Hepatocyte (in vitro differentiated cells): Measurements from ENCODE around the gene RDH5. TPM values are rescaled to one million over a fixed set of nuclear protein-coding genes. Genes with fewer than 3 reads are reported as not detected.

Experiments used
- DNase-seq: peaks from one replicate; pipeline ENCODE4 v3.0.0-alpha.2; 2016; ENCODE audit warnings: low spot score
- H2AFZ ChIP-seq: fragments of 200-600 bp; sonication (generic); 2 replicates; pipeline ENCODE4 v1.6.0; 2016; ENCODE audit warnings: antibody characterized with exemption, mild to moderate bottlenecking
- H3K27ac ChIP-seq: fragments of 200-600 bp; sonication (generic); 2 replicates; pipeline ENCODE4 v1.5.1; 2016; ENCODE audit warnings: mild to moderate bottlenecking
- H3K27me3 ChIP-seq: fragments of 200-600 bp; sonication (generic); 2 replicates; pipeline ENCODE4 v1.6.1; 2016
- H3K36me3 ChIP-seq: fragments of 200-600 bp; sonication (generic); replicated peaks from 2 replicates; pipeline ENCODE4 v1.5.1; 2016; ENCODE audit warnings: low read depth; ENCODE audit not compliant: insufficient read depth
- H3K4me1 ChIP-seq: fragments of 200-600 bp; sonication (generic); 2 replicates; pipeline ENCODE4 v1.5.1; 2016; ENCODE audit warnings: mild to moderate bottlenecking, moderate library complexity; ENCODE audit not compliant: insufficient read depth
- H3K4me2 ChIP-seq: fragments of 200-600 bp; sonication (generic); 2 replicates; pipeline ENCODE4 v1.6.0; 2016
- H3K4me3 ChIP-seq: fragments of 200-600 bp; sonication (generic); 2 replicates; pipeline ENCODE4 v1.5.1; 2016; ENCODE audit warnings: mild to moderate bottlenecking
- H3K79me2 ChIP-seq: fragments of 200-600 bp; sonication (generic); 2 replicates; pipeline ENCODE4 v1.6.0; 2017; ENCODE audit warnings: mild to moderate bottlenecking
- H3K9me2 ChIP-seq: fragments of 200-600 bp; sonication (generic); replicated peaks from 2 replicates; pipeline ENCODE4 v1.6.0; 2017; ENCODE audit warnings: mild to moderate bottlenecking; ENCODE audit not compliant: insufficient read depth
- H3K9me3 ChIP-seq: fragments of 200-600 bp; sonication (generic); 2 replicates; pipeline ENCODE4 v1.5.1; 2016; ENCODE audit warnings: low read depth, mild to moderate bottlenecking
- H4K20me1 ChIP-seq: fragments of 200-600 bp; sonication (generic); 2 replicates; pipeline ENCODE4 v1.6.0; 2016; ENCODE audit warnings: mild to moderate bottlenecking; ENCODE audit not compliant: insufficient read depth, poor library complexity, severe bottlenecking
- EZH2 ChIP-seq: fragments of 200-600 bp; sonication (generic); IDR thresholded peaks from 2 replicates; pipeline ENCODE4 v1.6.1; 2016; ENCODE audit warnings: antibody characterized with exemption, mild to moderate bottlenecking, borderline replicate concordance
- EZH2phosphoT487 ChIP-seq: fragments of 200-600 bp; sonication (generic); IDR thresholded peaks from one replicate; pipeline ENCODE4 v1.6.1; 2018; ENCODE audit warnings: antibody characterized with exemption, mild to moderate bottlenecking, low read depth, moderate library complexity; ENCODE audit not compliant: unreplicated experiment, severe bottlenecking
- WGBS: methylation state at CpG from one replicate; pipeline ENCODE4 v1.1.6; 2016; ENCODE audit warnings: low lambda C conversion rate; ENCODE audit errors: missing lambda C conversion rate; 5-methylcytosine and 5-hydroxymethylcytosine counted together
- polyA plus RNA-seq: library from polyadenylated mRNA; unstranded; fragments of >200 nt; fragmentation: Nextera tagmentation; extraction: Ambion mirVana; gene quantifications from 2 replicates; pipeline ENCODE4 v1.2.1, GENCODE V29; 2016
- total RNA-seq: library from RNA; depleted of rRNA; stranded (reverse); fragments of >200 nt; gene quantifications from 2 replicates; pipeline ENCODE4 v1.2.3, GENCODE V29; 2014
- TF ChIP-seq, protein P1 (sequence below): fragments of 200-600 bp; sonication (generic); IDR thresholded peaks from 2 replicates; pipeline ENCODE4 v1.5.1; 2016; ENCODE audit warnings: antibody characterized with exemption, mild to moderate bottlenecking; ENCODE audit not compliant: poor library complexity

Gene RDH5
- total and polyA plus RNA-seq, 2 experiments from 2014 or later, result 36.2 to 43.7 TPM

- H3K9me3 ChIP-seq, result no peaks in the 10 kb centered on the region
- H3K36me3 ChIP-seq, result no peaks in the 10 kb centered on the region
- H3K27ac ChIP-seq, result no peak overlapping the region
- H3K4me2 ChIP-seq, result no peak overlapping the region
- H3K79me2 ChIP-seq, result no peaks in the 10 kb centered on the region
- TF ChIP-seq EZH2 (no peak), EZH2phosphoT487 (no peak)
- TF ChIP-seq, protein P1, sequence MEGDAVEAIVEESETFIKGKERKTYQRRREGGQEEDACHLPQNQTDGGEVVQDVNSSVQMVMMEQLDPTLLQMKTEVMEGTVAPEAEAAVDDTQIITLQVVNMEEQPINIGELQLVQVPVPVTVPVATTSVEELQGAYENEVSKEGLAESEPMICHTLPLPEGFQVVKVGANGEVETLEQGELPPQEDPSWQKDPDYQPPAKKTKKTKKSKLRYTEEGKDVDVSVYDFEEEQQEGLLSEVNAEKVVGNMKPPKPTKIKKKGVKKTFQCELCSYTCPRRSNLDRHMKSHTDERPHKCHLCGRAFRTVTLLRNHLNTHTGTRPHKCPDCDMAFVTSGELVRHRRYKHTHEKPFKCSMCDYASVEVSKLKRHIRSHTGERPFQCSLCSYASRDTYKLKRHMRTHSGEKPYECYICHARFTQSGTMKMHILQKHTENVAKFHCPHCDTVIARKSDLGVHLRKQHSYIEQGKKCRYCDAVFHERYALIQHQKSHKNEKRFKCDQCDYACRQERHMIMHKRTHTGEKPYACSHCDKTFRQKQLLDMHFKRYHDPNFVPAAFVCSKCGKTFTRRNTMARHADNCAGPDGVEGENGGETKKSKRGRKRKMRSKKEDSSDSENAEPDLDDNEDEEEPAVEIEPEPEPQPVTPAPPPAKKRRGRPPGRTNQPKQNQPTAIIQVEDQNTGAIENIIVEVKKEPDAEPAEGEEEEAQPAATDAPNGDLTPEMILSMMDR, result no peak
- no peaks in the 10 kb centered on the region for H4K20me1 ChIP-seq
- no peaks in the 10 kb centered on the region for H3K9me2 ChIP-seq
- H3K27me3 ChIP-seq, result no peaks in the 10 kb centered on the region
- WGBS, result 100% methylated on average over 1 of the region's 1 CpG
- DNase-seq, result no peak
- H3K4me1 ChIP-seq, result no peaks in the 10 kb centered on the region
- no peak overlapping the region for H3K4me3 ChIP-seq
- H2AFZ ChIP-seq, result no peak overlapping the region
Measured at GRCh38 chr12:55698965-55699364, 21.2 kb upstream of the RDH5 start.

DNA sequence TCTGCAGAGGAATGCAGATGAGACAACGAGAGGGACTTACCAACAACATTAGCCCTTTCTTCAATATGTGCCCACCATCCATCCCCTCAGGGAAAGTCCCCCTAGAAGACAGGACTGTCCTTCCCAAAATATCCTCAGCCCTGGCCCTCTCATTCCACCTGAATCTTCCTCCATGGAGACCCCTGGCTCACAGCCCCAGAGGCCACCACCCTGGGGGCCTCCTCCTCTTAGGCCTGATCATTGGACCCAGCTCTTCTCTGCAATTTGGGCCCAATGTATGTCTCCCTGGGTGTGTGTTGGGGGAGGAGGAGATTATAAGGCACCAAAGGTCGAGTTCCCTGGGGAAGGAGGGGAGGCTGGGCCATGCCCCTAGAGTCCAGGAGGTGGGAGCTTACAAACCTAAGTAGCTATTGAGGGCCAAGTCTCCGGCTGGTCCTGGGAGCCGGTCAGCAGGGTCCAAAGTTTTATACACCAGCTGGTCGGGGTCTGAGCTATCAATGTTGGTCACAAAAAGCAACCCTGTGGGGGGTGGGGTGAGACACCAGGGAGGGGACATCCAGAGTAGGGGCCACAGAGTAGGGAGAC, 20.6 kb upstream of the RDH5 start:
- Histone ChIP-seq H3K9me2 (no peaks in the 10 kb centered on the region), H4K20me1 (no peaks in the 10 kb centered on the region), H3K4me2 (no peak overlapping the region), H3K4me3 (no peak overlapping the region), H2AFZ (no peak overlapping the region), H3K79me2 (no peaks in the 10 kb centered on the region), H3K36me3 (no peaks in the 10 kb centered on the region), H3K27me3 (no peaks in the 10 kb centered on the region), H3K4me1 (no peaks in the 10 kb centered on the region), H3K27ac (no peak overlapping the region), H3K9me3 (no peaks in the 10 kb centered on the region)
- TF ChIP-seq, protein P1, result no peak
- TF ChIP-seq EZH2, result no peak
- TF ChIP-seq EZH2phosphoT487, result no peak
- 73% methylated on average over 5 of the region's 5 CpGs for WGBS
- no peak for DNase-seq

DNA sequence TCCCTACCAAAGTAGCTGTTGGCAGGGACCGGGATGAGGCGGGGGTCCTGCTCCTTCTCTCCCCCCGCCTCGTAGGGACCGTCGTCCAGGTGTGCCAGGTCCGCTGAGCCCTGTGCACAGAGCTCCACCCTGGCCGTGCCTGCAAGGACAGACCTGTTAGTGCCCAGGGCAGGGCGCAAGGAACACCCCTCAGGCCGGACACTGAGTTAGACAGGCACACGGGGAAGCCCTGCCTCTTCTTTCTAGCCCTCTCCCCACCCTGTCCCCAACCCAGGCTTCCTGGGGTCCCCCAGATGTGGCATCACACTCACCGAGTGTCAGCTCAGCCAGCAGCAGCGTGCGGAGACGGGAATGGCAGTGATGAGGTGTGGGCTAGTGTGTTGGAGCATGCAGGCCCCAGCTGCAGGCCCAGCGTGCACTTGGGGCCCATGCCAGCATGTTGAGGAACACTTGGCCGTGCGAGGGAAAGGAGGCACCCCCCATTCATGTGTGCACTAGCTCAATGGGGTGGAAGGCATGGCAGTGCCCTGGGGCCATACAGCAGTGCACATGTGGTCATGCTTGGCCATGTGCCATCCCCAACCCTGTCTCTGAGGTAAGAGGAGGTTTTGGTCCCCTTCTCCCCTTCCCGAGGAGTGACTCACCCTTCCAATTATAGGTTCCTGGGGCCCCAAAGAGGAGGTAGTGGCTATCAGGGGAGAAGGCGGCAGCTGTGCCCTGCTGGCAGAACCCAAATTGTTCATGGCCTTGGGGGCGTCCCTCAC, 19.8 kb upstream of the RDH5 start:
- Histone ChIP-seq H3K4me3 (no peak overlapping the region), H3K36me3 (no peaks in the 10 kb centered on the region), H3K27ac (no peak overlapping the region), H3K9me2 (no peaks in the 10 kb centered on the region), H2AFZ (no peak overlapping the region), H4K20me1 (no peaks in the 10 kb centered on the region), H3K4me1 (no peaks in the 10 kb centered on the region), H3K79me2 (no peaks in the 10 kb centered on the region), H3K27me3 (peaks cover under 1% of the 10 kb centered on the region), H3K9me3 (no peaks in the 10 kb centered on the region), H3K4me2 (no peak overlapping the region)
- no peak for DNase-seq
- TF ChIP-seq, protein P1, result no peak
- TF ChIP-seq EZH2 (no peak), EZH2phosphoT487 (no peak)
- 89% methylated on average over 17 of the region's 21 CpGs for WGBS
